Activated CD4-positive, alpha-beta T cell treated with anti-CD3 and anti-CD28 coated beads, Interleukin-2, amount 10 ng/mL, durations not matched to agents 24 days and 14 days (primary cell): ENCODE results near the gene TMEM135. TPM values are rescaled to one million over a fixed set of nuclear protein-coding genes. Genes with fewer than 3 reads are reported as not detected.

Experiments
- DNase-seq: peaks from one replicate; pipeline ENCODE4 v3.0.0; 2022
- H3K27ac Mint-ChIP-seq: one replicate; pipeline ENCODE4 v1.8.0; 2022; ENCODE audit warnings: mild to moderate bottlenecking, mixed read lengths
- H3K27me3 Mint-ChIP-seq: one replicate; pipeline ENCODE4 v1.8.0; 2022; ENCODE audit warnings: mixed read lengths
- H3K36me3 Mint-ChIP-seq: one replicate; pipeline ENCODE4 v1.8.0; 2022; ENCODE audit warnings: low read depth, mild to moderate bottlenecking, mixed read lengths
- H3K4me1 Mint-ChIP-seq: one replicate; pipeline ENCODE4 v1.8.0; 2021; ENCODE audit warnings: mixed read lengths
- H3K4me3 Mint-ChIP-seq: one replicate; pipeline ENCODE4 v1.8.0; 2022; ENCODE audit warnings: mild to moderate bottlenecking, moderate library complexity, mixed read lengths
- H3K9me3 Mint-ChIP-seq: one replicate; pipeline ENCODE4 v1.8.0; 2021; ENCODE audit warnings: mixed read lengths
- intact Hi-C: fragments of 100-400 bp; cut with micrococcal nuclease; formaldehyde crosslinking; loops from one replicate; pipeline ENCODE4 v1.15.1; 2023
- total RNA-seq: library from RNA; stranded (reverse); gene quantifications from 2 replicates; pipeline ENCODE4 v1.2.3, GENCODE V29; 2022

TMEM135 gene
- total RNA-seq, 1 donor from 2014 or later = 28.6 TPM

DNA sequence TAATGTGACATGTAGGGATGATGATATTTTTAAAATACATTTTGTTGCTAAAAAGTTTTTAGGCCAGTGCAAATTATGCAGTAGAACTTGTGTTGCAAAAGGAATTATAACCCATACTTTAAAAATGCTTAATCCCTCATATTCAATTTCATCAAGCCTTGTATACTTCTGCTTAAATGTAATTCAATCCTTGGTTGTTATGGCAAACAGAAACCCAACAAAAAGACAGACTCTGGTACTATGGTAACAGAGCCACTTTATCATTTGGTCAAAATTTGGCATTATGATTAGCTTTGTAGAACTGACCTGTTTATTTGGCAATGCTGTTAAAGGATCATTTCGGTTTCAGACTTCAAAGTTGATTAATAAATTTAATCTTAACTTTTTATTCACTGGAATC, 284.8 kb downstream of the TMEM135 start:
- peaks cover 11% of the 10 kb centered on the region for H3K36me3 Mint-ChIP-seq
- no peak overlapping the region for H3K27ac Mint-ChIP-seq
- no peak for DNase-seq
- no peaks in the 10 kb centered on the region for H3K4me1 Mint-ChIP-seq
- H3K4me3 Mint-ChIP-seq = no peak overlapping the region
- intact Hi-C loops = no loop called here
- H3K27me3 Mint-ChIP-seq = no peaks in the 10 kb centered on the region
- no peaks in the 10 kb centered on the region for H3K9me3 Mint-ChIP-seq

DNA sequence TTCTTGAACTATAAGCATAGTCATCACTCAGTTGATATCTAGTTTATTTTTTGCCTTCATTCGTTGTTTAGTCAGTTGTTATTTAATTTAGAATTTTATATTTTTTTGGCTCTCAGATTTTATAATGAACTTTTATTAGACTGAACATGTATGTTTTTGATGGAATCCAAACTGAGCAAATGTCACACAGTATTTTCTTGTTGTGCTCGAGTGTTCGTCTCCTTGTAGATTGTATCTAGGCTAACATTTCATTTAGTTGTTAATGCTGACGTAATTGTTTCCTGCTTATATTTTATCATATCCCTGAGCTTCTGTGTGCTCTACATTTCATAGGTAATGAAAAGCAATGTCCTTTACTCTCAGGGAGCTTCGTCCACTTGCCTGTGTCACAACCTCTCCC, 286.2 kb downstream of the TMEM135 start:
- DNase-seq = no peak
- H3K4me1 Mint-ChIP-seq = no peaks in the 10 kb centered on the region
- peaks cover 3% of the 10 kb centered on the region for H3K9me3 Mint-ChIP-seq
- intact Hi-C loops = no loop called here
- H3K36me3 Mint-ChIP-seq = peaks cover 12% of the 10 kb centered on the region
- H3K27me3 Mint-ChIP-seq = no peaks in the 10 kb centered on the region
- H3K4me3 Mint-ChIP-seq = no peak overlapping the region
- no peak overlapping the region for H3K27ac Mint-ChIP-seq

DNA sequence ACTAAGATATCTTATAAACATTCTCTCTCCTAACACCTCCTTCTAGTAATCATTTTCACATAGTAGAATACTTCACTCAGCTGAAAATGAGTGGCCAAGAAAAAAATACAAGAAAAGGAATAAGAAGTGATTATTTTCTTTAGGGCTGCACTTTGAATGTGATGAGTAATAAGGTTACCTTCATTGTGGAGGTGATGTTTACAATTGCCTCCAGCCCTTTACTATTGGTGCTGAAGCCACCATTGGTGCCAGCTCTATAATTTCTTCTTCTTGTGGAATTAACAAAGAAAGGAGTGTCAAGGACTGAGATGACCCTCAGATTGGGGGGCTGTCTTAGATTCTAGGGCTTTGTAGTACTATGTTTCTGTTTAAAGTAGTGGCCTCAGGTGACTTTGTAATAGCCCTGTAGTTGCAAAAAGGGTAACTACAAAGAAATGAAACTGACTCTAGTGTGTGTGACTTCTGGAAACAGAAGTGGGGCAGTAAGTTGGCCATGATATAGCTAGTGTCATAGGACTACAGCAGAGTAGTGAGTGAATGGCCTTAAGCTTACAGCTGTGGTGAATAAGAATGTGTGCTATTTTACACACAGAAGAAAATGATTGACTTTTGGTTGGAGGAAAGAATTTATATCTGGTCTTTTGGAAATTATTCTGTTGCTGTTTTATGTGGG, 287.2 kb downstream of the TMEM135 start:
- DNase-seq = no peak
- Mint-ChIP-seq H3K4me1 (no peaks in the 10 kb centered on the region), H3K27ac (no peak overlapping the region), H3K27me3 (no peaks in the 10 kb centered on the region), H3K4me3 (no peak overlapping the region), H3K9me3 (peaks cover 3% of the 10 kb centered on the region), H3K36me3 (peaks cover 12% of the 10 kb centered on the region)
- intact Hi-C loops = no loop called here

DNA sequence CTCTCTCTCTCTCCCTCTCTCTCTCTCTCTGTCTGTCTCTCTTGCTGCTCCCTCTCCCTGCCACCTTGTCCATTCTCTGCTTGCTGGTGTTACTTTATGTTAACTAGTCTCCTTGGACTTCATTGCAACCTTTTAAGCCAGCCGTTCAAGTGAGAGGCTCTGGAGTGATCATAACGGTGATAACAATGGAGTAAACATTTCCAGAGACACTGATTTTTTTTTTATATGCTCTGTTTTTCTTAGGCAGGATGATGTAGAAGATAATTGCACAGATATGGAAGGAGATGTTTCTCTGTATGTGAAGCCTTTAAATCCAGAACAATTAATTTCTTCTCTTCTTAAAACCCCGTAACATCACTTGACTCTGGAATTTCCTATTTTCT, 287.7 kb downstream of the TMEM135 start:
- peaks cover 3% of the 10 kb centered on the region for H3K9me3 Mint-ChIP-seq
- DNase-seq = no peak
- no peak overlapping the region for H3K4me3 Mint-ChIP-seq
- peaks cover 12% of the 10 kb centered on the region for H3K36me3 Mint-ChIP-seq
- no peaks in the 10 kb centered on the region for H3K27me3 Mint-ChIP-seq
- H3K4me1 Mint-ChIP-seq = no peaks in the 10 kb centered on the region
- H3K27ac Mint-ChIP-seq = no peak overlapping the region
- intact Hi-C loops = no loop called here

DNA sequence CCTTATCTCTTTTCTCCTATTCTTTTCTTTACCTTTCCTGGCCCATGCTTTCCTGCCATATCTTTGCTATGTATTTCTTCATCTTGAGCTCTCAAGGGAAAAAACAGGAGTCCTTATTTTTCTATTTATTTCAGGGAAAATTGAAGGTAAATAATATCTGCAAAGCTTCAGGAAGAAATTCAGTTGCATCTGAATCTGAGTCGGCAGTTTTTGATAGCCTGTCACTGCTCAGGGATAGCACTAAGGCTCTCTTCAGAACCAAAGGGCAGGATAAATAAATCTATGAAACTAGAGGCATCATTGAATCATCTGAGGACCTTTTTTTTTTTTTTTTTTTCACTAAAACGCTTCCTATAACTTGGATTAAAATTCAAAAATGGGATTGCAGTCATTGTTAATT, 288.9 kb downstream of the TMEM135 start:
- Mint-ChIP-seq H3K4me3 (no peak overlapping the region), H3K9me3 (peaks cover 3% of the 10 kb centered on the region), H3K27ac (no peak overlapping the region), H3K27me3 (no peaks in the 10 kb centered on the region), H3K4me1 (no peaks in the 10 kb centered on the region), H3K36me3 (peaks cover 11% of the 10 kb centered on the region)
- intact Hi-C loops = no loop called here
- DNase-seq = no peak

DNA sequence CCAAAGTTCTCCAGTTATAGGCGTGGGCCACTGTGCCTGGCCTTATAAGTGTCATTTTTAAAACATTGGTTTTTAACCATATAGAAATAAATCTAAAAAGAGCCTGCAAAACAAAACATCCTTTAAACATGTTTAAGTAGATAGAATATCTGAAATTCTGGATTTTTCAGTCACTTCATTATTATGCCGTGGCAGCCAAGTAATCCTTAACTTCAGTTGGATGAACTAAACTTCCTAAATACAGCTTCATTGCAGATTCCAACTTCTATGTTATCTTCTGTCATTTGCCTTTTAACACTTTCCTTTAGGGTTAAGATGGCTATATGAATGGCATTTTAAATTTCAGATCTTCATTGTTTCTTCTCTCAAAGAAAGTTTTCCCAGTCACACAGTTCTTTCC, 291.4 kb downstream of the TMEM135 start:
- H3K36me3 Mint-ChIP-seq = peaks cover 7% of the 10 kb centered on the region
- no peak overlapping the region for H3K4me3 Mint-ChIP-seq
- no peaks in the 10 kb centered on the region for H3K27me3 Mint-ChIP-seq
- no peak overlapping the region for H3K27ac Mint-ChIP-seq
- intact Hi-C loops = no loop called here
- H3K4me1 Mint-ChIP-seq = no peaks in the 10 kb centered on the region
- no peak for DNase-seq
- peaks cover 3% of the 10 kb centered on the region for H3K9me3 Mint-ChIP-seq

DNA sequence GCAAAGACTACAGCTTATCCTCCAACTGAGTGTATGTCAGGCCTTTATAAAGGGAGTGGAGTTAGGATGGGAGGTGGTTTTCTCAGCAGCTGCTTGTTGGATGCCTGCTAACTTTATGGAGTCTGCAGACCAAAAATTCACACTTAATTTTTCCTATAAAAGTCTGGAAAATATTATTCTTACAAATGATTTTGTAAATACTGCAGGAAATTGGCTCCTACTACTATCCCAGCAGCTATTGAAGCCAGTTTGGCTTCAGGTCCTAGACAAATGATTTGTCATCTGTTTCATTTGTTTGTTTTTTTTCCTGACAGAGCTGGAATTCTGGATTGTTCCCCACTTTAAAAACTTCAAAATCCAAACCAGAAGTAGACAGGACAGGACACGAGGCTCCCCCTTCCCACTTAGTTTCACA, 292.5 kb downstream of the TMEM135 start:
- intact Hi-C loops = no loop called here
- Mint-ChIP-seq H3K27me3 (no peaks in the 10 kb centered on the region), H3K27ac (no peak overlapping the region), H3K9me3 (peaks cover 3% of the 10 kb centered on the region), H3K36me3 (peaks cover 5% of the 10 kb centered on the region), H3K4me1 (no peaks in the 10 kb centered on the region), H3K4me3 (no peak overlapping the region)
- no peak for DNase-seq

DNA sequence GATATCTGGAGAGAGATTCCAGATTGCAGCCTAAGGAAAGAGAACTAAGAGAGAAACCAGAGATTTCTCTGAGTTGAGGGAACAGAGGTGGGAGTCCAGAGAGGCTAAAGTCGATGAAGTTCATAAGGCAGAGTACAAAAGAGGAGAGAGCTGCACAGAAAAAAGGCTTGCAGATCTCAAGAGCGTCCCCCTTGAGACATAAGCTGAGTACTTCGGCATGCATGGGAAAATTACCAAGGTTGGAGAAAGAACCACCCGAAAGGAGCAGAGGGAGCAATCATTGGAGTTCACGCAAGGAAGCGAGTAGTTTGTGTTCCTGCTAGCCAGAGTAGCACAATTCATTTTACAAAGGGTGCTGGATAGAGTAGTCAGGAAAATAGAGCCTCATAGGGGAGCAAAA, 293.5 kb downstream of the TMEM135 start:
- DNase-seq = no peak
- intact Hi-C loops = no loop called here
- Mint-ChIP-seq H3K36me3 (peaks cover 4% of the 10 kb centered on the region), H3K4me1 (no peaks in the 10 kb centered on the region), H3K27me3 (no peaks in the 10 kb centered on the region), H3K9me3 (peaks cover 3% of the 10 kb centered on the region), H3K4me3 (no peak overlapping the region), H3K27ac (no peak overlapping the region)

DNA sequence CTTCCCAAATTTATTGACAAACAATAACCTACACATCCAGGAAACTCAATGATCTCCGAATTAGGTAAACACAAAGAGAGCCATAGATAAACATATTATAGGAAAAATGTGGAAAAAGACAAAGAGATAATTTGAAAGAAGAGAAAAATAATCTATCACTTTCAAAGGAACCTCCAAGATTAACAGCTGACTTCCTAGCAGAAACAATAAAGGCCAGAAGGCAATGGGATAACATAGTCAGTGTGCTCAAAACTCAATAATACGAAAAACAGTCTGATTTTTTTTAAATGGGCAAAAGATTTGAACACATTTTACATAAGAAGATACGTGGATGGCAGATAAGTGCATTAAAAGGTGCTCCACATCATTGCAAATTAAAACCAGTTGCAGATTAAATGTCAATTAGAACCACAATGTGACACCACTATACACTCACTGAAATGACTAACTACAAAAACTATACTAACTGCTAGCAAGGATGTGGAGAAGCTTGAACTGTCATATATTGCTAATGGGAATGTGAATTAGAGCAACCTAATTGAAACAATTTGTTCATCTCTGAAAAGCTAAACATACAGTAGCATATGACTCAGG, 300.4 kb downstream of the TMEM135 start:
- H3K9me3 Mint-ChIP-seq = peaks cover 4% of the 10 kb centered on the region
- intact Hi-C loops = no loop called here
- H3K4me3 Mint-ChIP-seq = no peak overlapping the region
- H3K4me1 Mint-ChIP-seq = no peaks in the 10 kb centered on the region
- no peaks in the 10 kb centered on the region for H3K27me3 Mint-ChIP-seq
- no peak for DNase-seq
- H3K36me3 Mint-ChIP-seq = no peaks in the 10 kb centered on the region
- H3K27ac Mint-ChIP-seq = no peak overlapping the region

DNA sequence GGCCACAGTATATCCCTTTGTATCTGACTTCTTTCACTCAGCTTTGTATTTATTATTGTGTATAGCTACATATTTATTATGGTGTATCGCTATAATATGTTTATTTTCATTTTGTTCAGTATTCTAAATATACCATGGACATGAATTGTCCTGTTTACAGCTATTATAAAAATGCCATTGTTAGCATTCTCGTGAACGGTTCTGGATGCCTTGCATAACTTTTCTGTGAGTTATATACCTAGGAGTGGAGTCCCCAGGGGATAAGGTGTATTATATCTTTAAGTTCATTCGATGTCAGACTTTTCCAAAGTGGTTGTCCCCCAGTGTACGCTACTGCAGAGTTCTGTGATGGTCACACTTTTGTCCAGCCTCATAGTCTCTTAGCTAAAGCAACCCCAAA, 301.7 kb downstream of the TMEM135 start:
- no peak for DNase-seq
- Mint-ChIP-seq H3K9me3 (peaks cover 4% of the 10 kb centered on the region), H3K4me1 (no peaks in the 10 kb centered on the region), H3K27ac (no peak overlapping the region), H3K36me3 (no peaks in the 10 kb centered on the region), H3K4me3 (no peak overlapping the region), H3K27me3 (no peaks in the 10 kb centered on the region)
- intact Hi-C loops = no loop called here

DNA sequence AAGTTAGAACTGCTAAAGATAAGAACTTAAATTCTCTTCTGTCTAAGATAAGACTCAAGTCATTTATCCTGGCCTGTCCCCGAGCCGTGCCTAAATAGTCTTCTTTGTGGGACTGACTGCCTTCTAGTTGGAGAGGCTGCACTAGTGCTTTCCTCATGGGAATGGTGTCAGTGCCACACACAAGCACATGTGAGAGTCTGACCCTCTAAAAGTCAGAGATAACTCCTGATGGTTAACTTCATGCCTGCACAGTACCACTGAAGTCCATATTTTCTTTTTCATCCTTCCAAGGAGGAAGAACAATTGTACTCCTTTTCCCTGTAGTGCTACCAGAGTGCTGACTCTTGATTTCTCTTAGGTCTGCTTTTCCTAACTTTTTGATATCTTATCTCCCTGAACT, 309.7 kb downstream of the TMEM135 start:
- H3K4me3 Mint-ChIP-seq = no peak overlapping the region
- peaks cover 3% of the 10 kb centered on the region for H3K4me1 Mint-ChIP-seq
- peaks cover 8% of the 10 kb centered on the region for H3K27me3 Mint-ChIP-seq
- H3K27ac Mint-ChIP-seq = no peak overlapping the region
- DNase-seq = no peak
- no peaks in the 10 kb centered on the region for H3K36me3 Mint-ChIP-seq
- intact Hi-C loops = no loop called here
- no peaks in the 10 kb centered on the region for H3K9me3 Mint-ChIP-seq

DNA sequence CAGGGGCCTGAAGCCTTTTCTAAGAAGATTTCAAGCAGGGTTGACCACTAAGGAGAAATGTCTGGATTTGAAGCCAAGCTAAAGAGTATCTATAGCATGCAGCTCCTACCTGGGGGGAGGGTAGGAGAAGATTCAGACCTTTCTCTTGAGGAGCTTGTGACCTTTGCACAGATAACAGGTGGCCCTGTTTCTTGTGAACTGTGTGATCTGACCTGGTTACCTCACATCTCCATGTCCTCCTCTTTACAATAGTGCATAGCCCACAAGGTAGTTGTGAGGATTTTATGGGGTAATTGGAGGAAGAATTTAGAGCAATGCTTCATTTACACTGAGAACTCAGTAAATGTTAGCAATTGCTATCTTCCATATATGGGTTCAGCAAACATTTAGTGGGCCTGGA, 310.1 kb downstream of the TMEM135 start:
- intact Hi-C loops = no loop called here
- H3K27ac Mint-ChIP-seq = no peak overlapping the region
- H3K27me3 Mint-ChIP-seq = peaks cover 11% of the 10 kb centered on the region
- H3K36me3 Mint-ChIP-seq = no peaks in the 10 kb centered on the region
- H3K4me1 Mint-ChIP-seq = peaks cover 7% of the 10 kb centered on the region
- H3K9me3 Mint-ChIP-seq = no peaks in the 10 kb centered on the region
- no peak overlapping the region for H3K4me3 Mint-ChIP-seq
- DNase-seq = no peak

DNA sequence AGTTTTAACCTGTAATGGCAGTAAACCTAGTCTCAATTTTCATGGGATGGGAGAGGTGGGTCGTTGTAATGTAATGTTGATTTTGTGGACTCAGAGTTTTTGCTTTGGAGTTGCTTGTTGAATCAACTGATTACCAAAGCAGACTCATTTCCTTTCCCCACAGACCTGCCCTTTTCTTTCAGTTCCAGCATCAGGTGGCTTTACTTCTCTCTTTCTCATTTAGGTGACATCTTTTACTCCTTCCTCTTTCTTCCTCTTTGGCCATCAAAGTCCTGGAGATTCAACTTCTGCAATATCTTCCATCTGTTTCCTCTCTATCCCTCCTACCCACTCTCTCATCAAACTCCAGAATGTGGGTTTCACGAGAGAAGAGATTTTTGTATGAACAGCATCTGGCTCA, 313.9 kb downstream of the TMEM135 start:
- H3K9me3 Mint-ChIP-seq = no peaks in the 10 kb centered on the region
- intact Hi-C loops = loop anchor here (1.0 kb wide), 1 partner anchor 1193 kb away; no protein-coding TSS in a partner anchor
- DNase-seq = no peak
- no peak overlapping the region for H3K27ac Mint-ChIP-seq
- peaks cover 11% of the 10 kb centered on the region for H3K27me3 Mint-ChIP-seq
- no peaks in the 10 kb centered on the region for H3K36me3 Mint-ChIP-seq
- H3K4me1 Mint-ChIP-seq = peaks cover 12% of the 10 kb centered on the region
- no peak overlapping the region for H3K4me3 Mint-ChIP-seq

DNA sequence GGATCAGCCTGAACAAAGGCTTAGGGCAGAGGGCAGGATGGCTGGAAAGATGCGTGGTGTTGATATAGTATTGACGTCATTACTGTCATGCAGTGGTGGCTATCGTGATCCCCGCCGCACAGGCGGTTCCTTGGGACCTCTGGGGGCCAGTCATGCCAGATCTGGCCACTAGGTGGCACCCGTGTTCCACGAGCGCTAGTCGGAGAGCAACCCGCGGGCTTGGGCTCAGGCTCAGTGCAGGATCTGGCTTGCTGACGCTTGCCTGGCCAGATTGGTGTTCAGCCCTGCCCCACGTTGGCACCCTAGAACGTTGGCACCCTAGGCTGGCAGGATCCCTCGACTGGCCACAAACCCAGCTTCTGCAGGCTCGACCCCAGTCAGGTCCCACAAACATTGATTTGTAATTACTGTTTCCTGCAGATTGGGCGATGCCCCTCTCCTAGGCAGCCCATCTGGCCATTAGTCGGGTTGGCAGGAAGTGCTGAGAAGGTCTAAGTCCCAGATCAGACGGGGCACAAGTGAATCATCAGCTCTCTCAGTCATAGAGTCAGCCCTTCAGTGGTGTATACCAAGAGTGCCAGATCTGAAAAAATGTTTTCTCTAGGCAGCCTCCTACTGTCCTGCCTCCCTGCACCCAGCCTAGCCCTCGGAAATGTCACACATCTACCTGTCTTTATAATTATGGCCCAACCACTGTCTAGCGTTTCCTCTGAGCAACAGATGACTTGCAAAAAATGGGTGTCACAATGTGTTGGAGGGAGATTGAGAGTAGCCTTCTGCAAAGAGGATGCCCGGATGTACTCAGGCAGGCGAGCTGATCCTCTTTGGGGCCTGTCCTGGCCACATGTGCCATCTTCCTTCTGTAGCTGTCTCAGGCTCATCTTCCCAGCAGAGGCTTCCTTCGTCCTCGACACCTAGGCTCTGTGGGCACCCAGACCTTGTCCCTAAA, 315.3 kb downstream of the TMEM135 start:
- Mint-ChIP-seq H3K4me3 (no peak overlapping the region), H3K27me3 (peaks cover 11% of the 10 kb centered on the region), H3K27ac (no peak overlapping the region), H3K4me1 (peaks cover 12% of the 10 kb centered on the region), H3K9me3 (no peaks in the 10 kb centered on the region), H3K36me3 (no peaks in the 10 kb centered on the region)
- intact Hi-C loops = loop anchor here (1.0 kb wide), 2 partner anchors 68 to 1191 kb away; no protein-coding TSS in a partner anchor
- peak; percentile 94 for DNase-seq
